ENCODE data around the gene PPFIA3.

PPFIA3 gene

DNA sequence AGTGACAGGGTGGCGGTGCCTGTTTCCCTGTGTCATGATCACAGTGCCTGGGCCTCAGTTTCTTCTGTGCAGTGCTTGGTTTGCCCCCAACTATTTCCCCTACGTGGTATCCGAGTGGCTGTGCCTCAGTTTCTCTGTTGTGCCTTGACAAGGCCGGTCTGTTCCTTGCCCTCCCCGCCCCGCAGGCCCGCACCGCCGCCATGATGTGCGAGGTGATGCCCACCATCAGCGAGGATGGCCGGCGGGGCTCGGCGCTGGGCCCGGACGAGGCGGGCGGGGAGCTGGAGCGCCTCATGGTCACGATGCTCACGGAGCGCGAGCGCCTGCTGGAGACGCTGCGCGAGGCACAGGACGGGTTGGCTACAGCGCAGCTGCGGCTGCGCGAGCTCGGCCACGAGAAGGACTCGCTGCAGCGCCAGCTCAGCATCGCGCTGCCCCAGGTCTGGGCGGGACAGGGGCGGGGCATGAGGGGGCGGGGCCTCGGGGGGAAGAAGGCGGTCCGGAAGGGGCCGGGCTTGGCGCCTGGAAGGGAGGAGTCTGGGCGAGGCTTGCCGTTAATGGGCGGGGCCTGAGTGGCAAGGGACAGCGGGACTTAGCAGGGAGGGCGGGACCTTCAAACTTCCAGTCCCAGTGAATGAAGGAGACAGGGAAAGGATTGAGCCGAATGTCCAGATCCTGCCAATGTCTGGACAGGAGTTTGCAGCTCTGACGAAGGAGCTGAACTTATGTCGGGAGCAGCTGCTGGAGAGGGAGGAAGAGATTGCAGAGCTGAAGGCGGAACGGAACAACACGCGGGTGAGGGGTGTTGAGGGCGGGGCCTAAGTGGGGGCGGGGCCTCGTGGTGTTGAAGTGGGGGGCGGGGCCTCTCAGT, 8.6 kb downstream of the PPFIA3 start:
- peak; percentile 39 for TF ChIP-seq CTCF (IDR thresholded peaks at IDR 0.05; ENCODE audit: insufficient read depth, low read length, missing control alignments)
- H3K4me3 ChIP-seq (ENCODE audit: low read depth, low read length), result peak overlapping the region; percentile 58
- DNase-seq (ENCODE audit: low read depth, low spot score), result peak; percentile 56
- CTCF ChIA-PET, result interaction anchor here (1.1 to 4.5 kb wide), 7 partner anchors 14 to 443 kb away, joined by 3 to 32 read pairs (median 5); partner anchors contain the start of gene LIN7B
- POLR2A ChIA-PET, result interaction anchor here (0.9 kb wide), 1 partner anchor 49 kb away, joined by 3 read pairs; no protein-coding TSS in a partner anchor

DNA sequence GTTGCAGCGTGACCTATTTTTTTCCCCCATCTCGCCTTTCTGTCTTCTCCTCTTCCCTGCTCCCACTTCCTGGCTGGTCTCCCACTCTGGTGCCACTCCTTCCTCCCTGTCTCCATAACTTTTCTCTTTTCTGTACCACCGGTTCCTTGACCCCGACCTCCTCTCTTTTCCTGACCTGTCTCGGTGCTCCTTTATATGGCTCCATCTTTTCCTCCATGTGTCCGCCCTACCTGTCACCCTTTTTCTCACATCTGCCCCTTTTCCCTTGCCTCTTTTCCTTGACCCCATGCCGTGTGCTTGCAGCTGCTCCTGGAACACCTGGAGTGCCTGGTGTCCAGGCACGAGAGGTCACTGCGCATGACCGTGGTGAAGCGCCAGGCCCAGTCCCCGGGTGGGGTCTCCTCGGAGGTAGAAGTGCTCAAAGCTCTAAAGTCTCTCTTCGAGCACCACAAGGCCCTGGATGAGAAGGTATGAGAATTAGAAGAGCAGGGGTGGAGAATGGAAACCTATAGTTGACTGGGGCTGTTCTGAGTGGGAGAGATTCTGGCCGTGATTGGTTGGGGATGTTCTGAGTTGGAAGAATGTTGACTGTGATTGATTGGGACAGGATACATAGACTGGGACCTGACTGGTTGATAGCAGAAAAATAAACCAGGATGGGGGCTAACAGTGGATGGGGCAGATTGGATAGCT, 9.3 kb downstream of the PPFIA3 start:
- ChIA-PET POLR2A (no interaction called here), CTCF (interaction anchor here (0.8 to 4.5 kb wide), 12 partner anchors 11 to 442 kb away, joined by 3 to 32 read pairs (median 4); partner anchors contain the start of gene LIN7B)
- H3K4me3 ChIP-seq (ENCODE audit: low read depth, low read length), result peak overlapping the region; percentile 58; the same call in 1 of the 2 replicates
- DNase-seq (ENCODE audit: low read depth, low spot score), result no peak
- no peak for TF ChIP-seq CTCF (IDR thresholded peaks at IDR 0.05; ENCODE audit: insufficient read depth, low read length, missing control alignments)

- no peak overlapping the region for H3K4me3 ChIP-seq (ENCODE audit: low read depth, low read length)
- CTCF ChIA-PET, result interaction anchor here (0.8 to 4.5 kb wide), 10 partner anchors 10 to 442 kb away, joined by 3 to 32 read pairs (median 4); partner anchors contain the start of gene LIN7B
- POLR2A ChIA-PET, result no interaction called here
- no peak for TF ChIP-seq CTCF (IDR thresholded peaks at IDR 0.05; ENCODE audit: insufficient read depth, low read length, missing control alignments)
- no peak for DNase-seq (ENCODE audit: low read depth, low spot score)
Measured at GRCh38 chr19:49129238-49129583, 9.9 kb downstream of the PPFIA3 start.

DNA sequence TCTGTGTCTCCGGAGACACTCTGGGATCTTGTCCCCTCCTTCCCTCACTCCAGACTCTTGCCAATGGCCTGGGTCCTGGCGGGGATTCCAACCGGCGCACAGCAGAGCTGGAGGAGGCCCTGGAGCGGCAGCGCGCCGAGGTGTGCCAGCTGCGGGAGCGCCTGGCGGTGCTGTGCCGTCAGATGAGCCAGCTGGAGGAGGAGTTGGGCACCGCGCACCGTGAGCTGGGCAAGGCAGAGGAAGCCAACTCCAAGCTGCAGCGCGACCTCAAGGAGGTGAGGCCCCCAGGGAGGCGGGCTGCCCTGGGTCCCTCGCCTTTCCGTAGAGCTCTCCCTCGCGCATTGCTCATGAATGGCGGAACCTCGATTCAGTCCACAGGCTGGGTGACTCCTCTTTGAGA, 11.0 kb downstream of the PPFIA3 start:
- no peak for DNase-seq (ENCODE audit: low read depth, low spot score)
- no peak overlapping the region for H3K4me3 ChIP-seq (ENCODE audit: low read depth, low read length)
- no peak for TF ChIP-seq CTCF (IDR thresholded peaks at IDR 0.05; ENCODE audit: insufficient read depth, low read length, missing control alignments)
- CTCF ChIA-PET, result interaction anchor here (1.0 to 4.5 kb wide), 7 partner anchors 9 to 69 kb away, joined by 3 to 32 read pairs (median 5); partner anchors contain the start of gene LIN7B
- POLR2A ChIA-PET, result no interaction called here

DNA sequence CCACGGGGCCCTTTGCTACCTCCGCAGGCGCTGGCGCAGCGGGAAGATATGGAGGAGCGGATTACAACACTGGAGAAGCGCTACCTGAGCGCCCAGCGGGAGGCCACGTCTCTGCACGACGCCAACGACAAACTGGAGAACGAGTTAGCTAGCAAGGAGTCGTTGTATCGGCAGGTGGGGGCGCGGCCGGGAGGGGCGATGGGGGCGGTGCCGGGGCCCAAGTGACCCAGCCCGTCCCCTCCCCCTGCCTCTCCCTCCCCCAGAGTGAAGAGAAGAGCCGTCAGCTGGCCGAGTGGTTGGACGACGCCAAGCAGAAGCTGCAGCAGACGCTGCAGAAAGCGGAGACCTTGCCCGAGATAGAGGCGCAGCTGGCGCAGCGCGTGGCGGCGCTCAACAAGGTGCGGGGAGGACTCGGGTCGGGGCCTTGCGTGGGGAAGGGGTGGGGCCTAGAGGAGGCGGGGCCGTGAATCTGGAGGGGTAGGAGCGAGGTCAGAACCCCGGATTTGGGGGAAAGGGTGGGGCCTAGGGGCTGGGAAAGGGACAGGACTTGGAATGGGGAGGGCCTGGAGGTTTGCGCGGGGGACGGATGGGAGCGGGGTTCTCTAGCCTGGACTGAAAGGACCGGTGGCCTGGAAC, 13.7 kb downstream of the PPFIA3 start:
- ChIA-PET POLR2A (no interaction called here), CTCF (interaction anchor here (0.9 to 2.1 kb wide), 3 partner anchors 13 to 28 kb away, joined by 3 to 16 read pairs (median 3); no protein-coding TSS in a partner anchor)
- no peak overlapping the region for H3K4me3 ChIP-seq (ENCODE audit: low read depth, low read length)
- DNase-seq (ENCODE audit: low read depth, low spot score), result no peak
- TF ChIP-seq CTCF (IDR thresholded peaks at IDR 0.05; ENCODE audit: insufficient read depth, low read length, missing control alignments), result no peak

Data from AG04449 (cell line).